GM12878 (cell line): ENCODE results near the gene LIG4. TPM values are rescaled to one million over a fixed set of nuclear protein-coding genes. Genes with fewer than 3 reads are reported as not detected.
A peak's percentile ranks its signal among the peaks of the same experiment; 100 is the strongest.

ENCODE experiments used
- ASH2L ChIP-seq: fragments of 300-600, 200-600 bp; sonication (generic); IDR thresholded peaks from 2 replicates; pipeline ENCODE4 v1.6.1; 2017; ENCODE audit warnings: low read depth, mild to moderate bottlenecking, borderline replicate concordance
- ESRRA ChIP-seq: IDR thresholded peaks from 2 replicates; pipeline ENCODE4 v1.6.1; 2012; ENCODE audit warnings: mild to moderate bottlenecking, low read length, improper control_type of control experiment
- KAT2A ChIP-seq: conservative IDR thresholded peaks from 2 replicates; pipeline ENCODE4 v1.6.1; 2011; ENCODE audit warnings: low read depth, low read length; ENCODE audit not compliant: control insufficient read depth
- NFIC ChIP-seq: IDR thresholded peaks from 2 replicates; pipeline ENCODE4 v1.6.1; 2012; ENCODE audit warnings: low read depth, mild to moderate bottlenecking, inconsistent platforms, low read length, moderate library complexity
- NFYA ChIP-seq: IDR thresholded peaks from 2 replicates; pipeline ENCODE4 v1.6.1; 2011; ENCODE audit warnings: low read depth, mild to moderate bottlenecking, low read length, improper control_type of control experiment, borderline replicate concordance
- NR2C1 ChIP-seq: fragments of 450-650 bp; IDR thresholded peaks from 2 replicates; pipeline ENCODE4 v1.6.1; 2017; ENCODE audit warnings: antibody characterized with exemption, mild to moderate bottlenecking, moderate library complexity
- POLR2AphosphoS5 ChIP-seq: IDR thresholded peaks from 2 replicates; pipeline ENCODE4 v1.6.1; 2011; ENCODE audit warnings: mild to moderate bottlenecking, low read length, inconsistent platforms
- RB1 ChIP-seq: fragments of 450-650 bp; formaldehyde crosslinking; IDR thresholded peaks from 2 replicates; pipeline ENCODE4 v1.6.1; 2017; ENCODE audit warnings: mild to moderate bottlenecking, borderline replicate concordance
- RCOR1 ChIP-seq: conservative IDR thresholded peaks from 2 replicates; pipeline ENCODE4 v1.6.1; 2012; ENCODE audit warnings: low read depth, low read length, improper control_type of control experiment
- SMAD1 ChIP-seq: fragments of 450-650 bp; IDR thresholded peaks from 2 replicates; pipeline ENCODE4 v1.6.1; 2018; ENCODE audit warnings: mild to moderate bottlenecking, low read depth; ENCODE audit not compliant: partially characterized antibody
- SMAD5 ChIP-seq: IDR thresholded peaks from 2 replicates; pipeline ENCODE4 v1.6.1; 2016; ENCODE audit warnings: antibody characterized with exemption, low read depth
- SREBF1 ChIP-seq: IDR thresholded peaks from 2 replicates; pipeline ENCODE4 v1.6.1; 2012; ENCODE audit warnings: mild to moderate bottlenecking, low read length
- TARDBP ChIP-seq: IDR thresholded peaks from 2 replicates; pipeline ENCODE4 v1.6.1; 2016; ENCODE audit warnings: borderline replicate concordance
- WRNIP1 ChIP-seq: IDR thresholded peaks from 2 replicates; pipeline ENCODE4 v1.6.1; 2011; ENCODE audit warnings: low read depth, low read length, improper control_type of control experiment, borderline replicate concordance
- ZNF274 ChIP-seq: IDR thresholded peaks from one replicate; pipeline ENCODE4 v1.8.0; 2011; ENCODE audit not compliant: insufficient read length, insufficient read depth
- polyA plus RNA-seq, 11 experiments: library from polyadenylated mRNA; depleted of rRNA in 4 of 11; unstranded in 6 of 11; stranded (reverse) in 5 of 11; fragments of >200 nt; fragmentation: Nextera tagmentation in 4 of 11; fragmentation: Illumina TruSeq in 1 of 11; extraction: Ambion mirVana in 4 of 11; extraction: Trizol in 1 of 11; gene quantifications; 1 replicate in 1 of 11; 2 replicates in 10 of 11; pipeline versions ENCODE4 v1.2.1 to v1.2.3, GENCODE V29; 2011 to 2016; ENCODE audit warnings: inconsistent platforms in 2 of 11, missing spikeins in 2 of 11, low read depth in 1 of 11
- total RNA-seq, 4 experiments: library from RNA; depleted of rRNA in 3 of 4; stranded (reverse); fragments of >200 nt in 3 of 4; fragmentation: Illumina TruSeq in 1 of 4; extraction: Trizol in 1 of 4; gene quantifications; 2 replicates each; pipeline versions ENCODE4 v1.2.1 to v1.2.3, GENCODE V29; 2013 to 2021
- TF ChIP-seq, protein P1 (sequence below): fragments of 150-350 bp; IDR thresholded peaks from 2 replicates; pipeline ENCODE4 v1.6.1; 2016; ENCODE audit warnings: low read depth, low read length
- TF ChIP-seq, protein P2 (sequence below): fragments of 450-650 bp; IDR thresholded peaks from 2 replicates; pipeline ENCODE4 v1.6.1; 2016; ENCODE audit warnings: mild to moderate bottlenecking, moderate library complexity, borderline replicate concordance
- TF ChIP-seq, protein P3 (sequence below): fragments of 450-650 bp; IDR thresholded peaks from 2 replicates; pipeline ENCODE4 v1.6.1; 2017; ENCODE audit warnings: low read depth, mild to moderate bottlenecking, moderate library complexity
- TF ChIP-seq, protein P4 (sequence below): IDR thresholded peaks from 2 replicates; pipeline ENCODE4 v1.6.1; 2012; ENCODE audit warnings: low read depth, low read length, improper control_type of control experiment

The LIG4 gene
- total and polyA plus RNA-seq, 10 of the 15 experiments (the other 5 are each of a cell fraction or from before 2014, with no cell fraction given) = 2.3 to 15.0 (median 8.5) TPM

DNA sequence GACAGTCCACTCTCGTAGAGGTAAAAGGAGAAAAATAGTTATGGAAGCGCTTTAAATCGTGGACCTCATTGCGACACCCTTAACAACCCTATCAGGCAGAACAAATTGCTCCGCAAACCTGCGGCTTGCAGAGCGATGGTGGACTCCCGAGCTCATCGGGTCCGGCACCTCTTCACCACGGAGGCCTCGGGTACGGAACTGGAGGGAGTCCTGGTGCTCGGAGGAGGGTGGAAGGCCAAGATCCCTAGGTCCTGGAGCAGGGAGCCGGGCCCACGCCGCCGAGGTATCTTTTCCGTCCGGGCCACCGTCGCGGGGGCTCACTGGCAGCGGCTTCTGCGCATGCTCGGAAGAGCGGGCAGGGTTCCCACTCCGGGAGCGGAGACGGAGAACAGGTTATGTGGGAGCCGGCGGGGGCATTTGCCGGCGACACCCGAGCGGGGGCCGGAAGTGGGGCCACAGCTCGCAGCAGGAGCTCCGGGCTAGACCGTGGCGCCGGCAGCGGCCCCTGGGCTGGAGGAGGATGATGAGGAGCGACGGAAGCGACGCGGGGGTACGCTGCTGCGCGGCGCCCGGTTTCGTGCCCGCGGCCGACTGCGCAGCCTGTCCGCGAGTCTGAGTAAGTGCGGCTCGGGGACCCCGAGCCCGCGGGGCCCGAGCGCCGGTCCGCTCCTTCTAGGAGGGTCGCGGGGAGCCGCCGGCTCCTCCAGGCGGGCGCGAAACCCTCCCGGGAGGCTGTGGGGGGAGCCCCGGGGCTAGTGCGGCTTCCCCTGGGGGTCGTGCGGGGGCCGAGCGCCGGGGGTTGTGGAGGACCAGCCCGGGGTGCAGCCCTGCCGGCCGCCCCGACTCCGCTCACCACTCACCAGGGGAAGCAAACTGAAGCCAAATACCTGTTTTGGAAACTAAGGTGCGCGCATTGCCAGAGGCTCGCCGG, 3.0 kb upstream of the LIG4 start, which contains the start of gene ABHD13 (continued):
- TF ChIP-seq, protein P1, sequence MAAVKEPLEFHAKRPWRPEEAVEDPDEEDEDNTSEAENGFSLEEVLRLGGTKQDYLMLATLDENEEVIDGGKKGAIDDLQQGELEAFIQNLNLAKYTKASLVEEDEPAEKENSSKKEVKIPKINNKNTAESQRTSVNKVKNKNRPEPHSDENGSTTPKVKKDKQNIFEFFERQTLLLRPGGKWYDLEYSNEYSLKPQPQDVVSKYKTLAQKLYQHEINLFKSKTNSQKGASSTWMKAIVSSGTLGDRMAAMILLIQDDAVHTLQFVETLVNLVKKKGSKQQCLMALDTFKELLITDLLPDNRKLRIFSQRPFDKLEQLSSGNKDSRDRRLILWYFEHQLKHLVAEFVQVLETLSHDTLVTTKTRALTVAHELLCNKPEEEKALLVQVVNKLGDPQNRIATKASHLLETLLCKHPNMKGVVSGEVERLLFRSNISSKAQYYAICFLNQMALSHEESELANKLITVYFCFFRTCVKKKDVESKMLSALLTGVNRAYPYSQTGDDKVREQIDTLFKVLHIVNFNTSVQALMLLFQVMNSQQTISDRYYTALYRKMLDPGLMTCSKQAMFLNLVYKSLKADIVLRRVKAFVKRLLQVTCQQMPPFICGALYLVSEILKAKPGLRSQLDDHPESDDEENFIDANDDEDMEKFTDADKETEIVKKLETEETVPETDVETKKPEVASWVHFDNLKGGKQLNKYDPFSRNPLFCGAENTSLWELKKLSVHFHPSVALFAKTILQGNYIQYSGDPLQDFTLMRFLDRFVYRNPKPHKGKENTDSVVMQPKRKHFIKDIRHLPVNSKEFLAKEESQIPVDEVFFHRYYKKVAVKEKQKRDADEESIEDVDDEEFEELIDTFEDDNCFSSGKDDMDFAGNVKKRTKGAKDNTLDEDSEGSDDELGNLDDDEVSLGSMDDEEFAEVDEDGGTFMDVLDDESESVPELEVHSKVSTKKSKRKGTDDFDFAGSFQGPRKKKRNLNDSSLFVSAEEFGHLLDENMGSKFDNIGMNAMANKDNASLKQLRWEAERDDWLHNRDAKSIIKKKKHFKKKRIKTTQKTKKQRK = no peak
- TF ChIP-seq RB1 (no peak; the same call in 1 of the 2 replicates), NFIC (no peak), ZNF274 (no peak), SREBF1 (peak; percentile 57; the same call in 1 of the 2 replicates), WRNIP1 (no peak), ESRRA (no peak), NFYA (no peak), SMAD1 (no peak), RCOR1 (no peak), POLR2AphosphoS5 (peak; percentile 78), ASH2L (peak; percentile 86; the same call in 1 of the 2 replicates), KAT2A (no peak), TARDBP (peak; percentile 38; the same call in 1 of the 2 replicates), NR2C1 (no peak), SMAD5 (no peak)
- TF ChIP-seq, protein P2, sequence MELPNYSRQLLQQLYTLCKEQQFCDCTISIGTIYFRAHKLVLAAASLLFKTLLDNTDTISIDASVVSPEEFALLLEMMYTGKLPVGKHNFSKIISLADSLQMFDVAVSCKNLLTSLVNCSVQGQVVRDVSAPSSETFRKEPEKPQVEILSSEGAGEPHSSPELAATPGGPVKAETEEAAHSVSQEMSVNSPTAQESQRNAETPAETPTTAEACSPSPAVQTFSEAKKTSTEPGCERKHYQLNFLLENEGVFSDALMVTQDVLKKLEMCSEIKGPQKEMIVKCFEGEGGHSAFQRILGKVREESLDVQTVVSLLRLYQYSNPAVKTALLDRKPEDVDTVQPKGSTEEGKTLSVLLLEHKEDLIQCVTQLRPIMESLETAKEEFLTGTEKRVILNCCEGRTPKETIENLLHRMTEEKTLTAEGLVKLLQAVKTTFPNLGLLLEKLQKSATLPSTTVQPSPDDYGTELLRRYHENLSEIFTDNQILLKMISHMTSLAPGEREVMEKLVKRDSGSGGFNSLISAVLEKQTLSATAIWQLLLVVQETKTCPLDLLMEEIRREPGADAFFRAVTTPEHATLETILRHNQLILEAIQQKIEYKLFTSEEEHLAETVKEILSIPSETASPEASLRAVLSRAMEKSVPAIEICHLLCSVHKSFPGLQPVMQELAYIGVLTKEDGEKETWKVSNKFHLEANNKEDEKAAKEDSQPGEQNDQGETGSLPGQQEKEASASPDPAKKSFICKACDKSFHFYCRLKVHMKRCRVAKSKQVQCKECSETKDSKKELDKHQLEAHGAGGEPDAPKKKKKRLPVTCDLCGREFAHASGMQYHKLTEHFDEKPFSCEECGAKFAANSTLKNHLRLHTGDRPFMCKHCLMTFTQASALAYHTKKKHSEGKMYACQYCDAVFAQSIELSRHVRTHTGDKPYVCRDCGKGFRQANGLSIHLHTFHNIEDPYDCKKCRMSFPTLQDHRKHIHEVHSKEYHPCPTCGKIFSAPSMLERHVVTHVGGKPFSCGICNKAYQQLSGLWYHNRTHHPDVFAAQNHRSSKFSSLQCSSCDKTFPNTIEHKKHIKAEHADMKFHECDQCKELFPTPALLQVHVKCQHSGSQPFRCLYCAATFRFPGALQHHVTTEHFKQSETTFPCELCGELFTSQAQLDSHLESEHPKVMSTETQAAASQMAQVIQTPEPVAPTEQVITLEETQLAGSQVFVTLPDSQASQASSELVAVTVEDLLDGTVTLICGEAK = peak; percentile 92
- TF ChIP-seq, protein P3, sequence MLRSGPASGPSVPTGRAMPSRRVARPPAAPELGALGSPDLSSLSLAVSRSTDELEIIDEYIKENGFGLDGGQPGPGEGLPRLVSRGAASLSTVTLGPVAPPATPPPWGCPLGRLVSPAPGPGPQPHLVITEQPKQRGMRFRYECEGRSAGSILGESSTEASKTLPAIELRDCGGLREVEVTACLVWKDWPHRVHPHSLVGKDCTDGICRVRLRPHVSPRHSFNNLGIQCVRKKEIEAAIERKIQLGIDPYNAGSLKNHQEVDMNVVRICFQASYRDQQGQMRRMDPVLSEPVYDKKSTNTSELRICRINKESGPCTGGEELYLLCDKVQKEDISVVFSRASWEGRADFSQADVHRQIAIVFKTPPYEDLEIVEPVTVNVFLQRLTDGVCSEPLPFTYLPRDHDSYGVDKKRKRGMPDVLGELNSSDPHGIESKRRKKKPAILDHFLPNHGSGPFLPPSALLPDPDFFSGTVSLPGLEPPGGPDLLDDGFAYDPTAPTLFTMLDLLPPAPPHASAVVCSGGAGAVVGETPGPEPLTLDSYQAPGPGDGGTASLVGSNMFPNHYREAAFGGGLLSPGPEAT = peak; percentile 80
- TF ChIP-seq, protein P4, sequence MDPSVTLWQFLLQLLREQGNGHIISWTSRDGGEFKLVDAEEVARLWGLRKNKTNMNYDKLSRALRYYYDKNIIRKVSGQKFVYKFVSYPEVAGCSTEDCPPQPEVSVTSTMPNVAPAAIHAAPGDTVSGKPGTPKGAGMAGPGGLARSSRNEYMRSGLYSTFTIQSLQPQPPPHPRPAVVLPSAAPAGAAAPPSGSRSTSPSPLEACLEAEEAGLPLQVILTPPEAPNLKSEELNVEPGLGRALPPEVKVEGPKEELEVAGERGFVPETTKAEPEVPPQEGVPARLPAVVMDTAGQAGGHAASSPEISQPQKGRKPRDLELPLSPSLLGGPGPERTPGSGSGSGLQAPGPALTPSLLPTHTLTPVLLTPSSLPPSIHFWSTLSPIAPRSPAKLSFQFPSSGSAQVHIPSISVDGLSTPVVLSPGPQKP = peak; percentile 85
